ENCODE results near the gene KAZN.

DNA sequence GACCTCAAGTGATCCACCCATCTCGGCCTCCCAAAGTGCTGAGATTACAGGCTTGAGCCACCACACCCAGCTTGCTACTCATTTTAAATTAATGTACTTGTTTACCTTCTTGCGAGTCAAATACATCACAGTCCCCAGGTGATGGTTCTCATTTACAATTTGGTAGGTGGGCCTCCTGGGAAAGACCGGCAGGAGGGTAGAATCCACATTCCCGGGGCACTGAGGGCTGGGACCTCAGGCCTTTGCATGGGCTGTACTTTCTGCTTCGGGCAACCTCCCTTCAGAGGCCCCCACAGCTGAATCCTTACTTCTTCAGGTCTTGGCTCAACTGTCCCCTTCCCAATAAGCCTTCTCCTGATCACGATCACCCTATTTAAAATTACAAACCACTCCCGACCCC, 165.5 kb downstream of the KAZN start:
- TF ChIP-seq, protein P1, sequence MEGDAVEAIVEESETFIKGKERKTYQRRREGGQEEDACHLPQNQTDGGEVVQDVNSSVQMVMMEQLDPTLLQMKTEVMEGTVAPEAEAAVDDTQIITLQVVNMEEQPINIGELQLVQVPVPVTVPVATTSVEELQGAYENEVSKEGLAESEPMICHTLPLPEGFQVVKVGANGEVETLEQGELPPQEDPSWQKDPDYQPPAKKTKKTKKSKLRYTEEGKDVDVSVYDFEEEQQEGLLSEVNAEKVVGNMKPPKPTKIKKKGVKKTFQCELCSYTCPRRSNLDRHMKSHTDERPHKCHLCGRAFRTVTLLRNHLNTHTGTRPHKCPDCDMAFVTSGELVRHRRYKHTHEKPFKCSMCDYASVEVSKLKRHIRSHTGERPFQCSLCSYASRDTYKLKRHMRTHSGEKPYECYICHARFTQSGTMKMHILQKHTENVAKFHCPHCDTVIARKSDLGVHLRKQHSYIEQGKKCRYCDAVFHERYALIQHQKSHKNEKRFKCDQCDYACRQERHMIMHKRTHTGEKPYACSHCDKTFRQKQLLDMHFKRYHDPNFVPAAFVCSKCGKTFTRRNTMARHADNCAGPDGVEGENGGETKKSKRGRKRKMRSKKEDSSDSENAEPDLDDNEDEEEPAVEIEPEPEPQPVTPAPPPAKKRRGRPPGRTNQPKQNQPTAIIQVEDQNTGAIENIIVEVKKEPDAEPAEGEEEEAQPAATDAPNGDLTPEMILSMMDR (IDR thresholded peaks at IDR 0.05 in 8 of 11, conservative IDR thresholded peaks at IDR 0.05 in 3 of 11), result no peak
- TF ChIP-seq POLR2A (IDR thresholded peaks at IDR 0.05) (no peak), POLR2AphosphoS5 (IDR thresholded peaks at IDR 0.05) (no peak)
